CD4-positive, alpha-beta T cell treated with Interferon gamma for 1 hour (primary cell): ENCODE measurements around the gene TNFAIP8L1.
"Not testable (repeated sequence)": the region's sequence is repeated elsewhere in the genome, so short reads cannot be mapped to it uniquely, and the experiment has no call there.

Experiments used
- DNase-seq: peaks from one replicate; pipeline ENCODE4 v3.0.0-alpha.2; 2020

TNFAIP8L1 gene

DNA sequence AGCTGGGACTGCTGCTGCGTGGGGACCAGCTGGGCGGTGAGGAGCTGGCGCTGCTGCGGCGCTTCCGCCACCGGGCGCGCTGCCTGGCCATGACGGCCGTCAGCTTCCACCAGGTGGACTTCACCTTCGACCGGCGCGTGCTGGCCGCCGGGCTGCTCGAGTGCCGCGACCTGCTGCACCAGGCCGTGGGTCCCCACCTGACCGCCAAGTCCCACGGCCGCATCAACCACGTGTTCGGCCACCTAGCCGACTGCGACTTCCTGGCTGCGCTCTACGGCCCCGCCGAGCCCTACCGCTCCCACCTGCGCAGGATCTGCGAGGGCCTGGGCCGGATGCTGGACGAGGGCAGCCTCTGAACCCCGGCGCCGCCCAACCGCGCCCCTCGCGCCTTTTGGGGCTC lies 12.8 kb downstream of the TNFAIP8L1 start:
- no peak for DNase-seq

DNA sequence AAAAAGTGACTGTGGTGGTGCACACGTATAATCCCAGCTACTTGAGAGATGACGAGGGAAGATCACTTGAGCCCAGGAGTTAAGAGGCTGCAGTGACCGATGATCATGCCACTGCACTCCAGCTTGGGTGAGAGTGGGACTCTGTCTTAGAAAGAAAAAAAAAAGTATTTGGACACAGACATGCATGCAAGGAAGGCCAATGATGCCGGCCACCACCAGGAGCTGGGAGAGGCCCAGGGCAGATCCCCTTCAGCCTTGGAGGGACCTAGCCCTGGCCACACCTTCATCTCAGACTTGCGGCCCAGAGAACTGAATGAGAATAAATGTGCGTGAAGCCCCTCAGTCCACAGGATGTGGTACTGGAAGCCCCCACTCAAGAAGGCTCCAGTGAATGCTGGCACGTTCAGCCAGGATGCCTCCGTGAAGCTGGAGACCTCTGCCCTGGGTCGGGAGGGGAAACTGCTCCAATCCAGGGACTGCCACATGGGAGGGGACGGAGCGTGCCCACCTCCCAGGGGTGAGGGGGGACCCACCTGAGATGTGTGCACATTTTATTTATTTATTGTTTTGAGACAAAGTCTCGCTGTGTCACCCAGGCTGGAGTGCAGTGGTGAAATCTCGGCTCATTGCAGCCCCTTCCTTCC lies 14.6 kb downstream of the TNFAIP8L1 start:
- DNase-seq = no peak

- DNase-seq = no peak
Observed at GRCh38 chr19:4654437-4655361, 15.4 kb downstream of the TNFAIP8L1 start.

DNA sequence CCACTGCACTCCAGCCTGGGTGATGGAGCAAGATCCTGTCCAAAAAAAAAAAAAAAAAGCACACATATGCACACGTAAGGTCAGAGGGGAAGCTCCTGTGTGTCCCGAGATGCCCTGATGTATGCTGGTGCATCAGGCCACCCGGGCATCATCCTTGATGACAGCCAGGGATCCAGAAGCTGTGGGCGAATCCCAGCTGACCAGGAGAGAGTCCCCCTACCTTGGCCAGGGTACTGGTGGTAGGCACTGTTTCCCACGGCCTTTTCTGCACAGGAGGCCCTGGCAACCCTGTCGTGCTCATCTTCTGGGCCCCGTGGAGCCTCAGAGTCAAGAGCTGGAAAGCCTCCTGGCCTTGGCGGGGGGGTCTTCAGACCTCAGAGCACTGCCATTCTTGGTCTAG lies 16.8 kb downstream of the TNFAIP8L1 start:
- no peak for DNase-seq

DNA sequence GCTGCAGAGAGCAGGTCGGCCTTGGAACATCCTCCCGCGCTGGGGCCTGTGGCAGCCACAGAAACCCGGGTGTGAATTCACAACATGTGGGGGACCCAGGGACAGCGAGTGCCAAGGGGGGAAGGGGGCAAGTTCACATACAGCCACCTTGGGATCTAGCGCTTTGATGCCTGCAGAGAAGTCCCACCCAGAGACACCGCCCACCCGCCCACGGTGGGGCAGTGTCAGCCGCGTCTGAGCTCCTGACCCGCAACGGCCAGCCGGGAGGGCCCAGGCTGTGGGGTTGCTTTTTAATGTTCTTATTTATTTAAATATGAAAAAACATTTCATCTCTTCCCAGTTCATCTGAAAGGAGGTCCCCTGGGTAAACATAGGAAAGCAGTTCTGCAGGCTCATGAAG lies 17.9 kb downstream of the TNFAIP8L1 start:
- DNase-seq = no peak

DNA sequence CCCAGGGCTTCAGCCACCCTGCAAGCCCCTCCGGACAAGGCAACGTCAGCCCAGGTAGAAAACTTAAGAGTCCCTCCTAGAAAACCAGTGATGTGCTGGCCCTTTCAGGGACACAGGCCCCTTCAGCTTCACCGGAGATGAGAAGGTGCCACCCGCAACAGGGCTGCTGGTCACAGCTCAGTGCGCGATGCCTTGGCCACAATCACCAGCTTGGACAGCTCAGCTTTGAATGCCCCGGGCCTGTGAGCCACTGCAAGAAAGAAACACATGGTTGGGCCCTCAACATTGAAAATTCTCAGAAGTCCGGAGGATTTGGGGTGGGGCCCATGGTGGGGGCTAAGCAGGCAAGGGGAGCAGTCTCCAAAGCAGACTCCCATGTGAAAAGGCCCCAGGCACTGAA lies 18.5 kb downstream of the TNFAIP8L1 start:
- no peak for DNase-seq

DNA sequence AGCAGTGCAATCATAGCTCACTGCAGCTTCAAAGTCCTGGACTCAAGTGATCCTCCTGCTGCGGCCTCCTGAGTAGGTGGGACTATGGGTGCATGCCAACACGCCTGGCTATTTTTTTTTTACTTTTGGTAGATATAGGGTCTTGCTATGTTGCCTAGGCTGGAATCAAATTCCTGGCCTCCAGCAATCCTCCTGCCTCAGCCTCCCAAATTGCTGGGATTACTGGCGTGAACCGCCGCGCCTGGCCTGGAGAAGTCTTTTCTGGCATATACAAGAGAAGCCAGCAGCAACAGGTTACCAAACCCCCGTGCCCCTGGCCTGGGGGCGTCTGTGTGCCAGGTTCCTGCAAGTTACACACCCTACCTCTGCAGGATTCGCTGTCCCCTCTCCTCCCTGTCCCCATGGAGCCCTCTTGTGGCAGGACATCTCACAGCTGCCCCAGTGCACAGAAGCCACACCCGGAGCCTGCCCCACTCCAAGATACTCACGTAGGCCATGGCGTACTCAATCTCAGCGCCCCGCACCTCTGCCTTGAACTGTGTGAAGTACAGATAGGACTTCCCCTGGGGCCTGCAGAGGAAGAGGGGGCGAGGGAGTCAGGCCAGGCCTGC lies 21.0 kb downstream of the TNFAIP8L1 start:
- DNase-seq = no peak

DNA sequence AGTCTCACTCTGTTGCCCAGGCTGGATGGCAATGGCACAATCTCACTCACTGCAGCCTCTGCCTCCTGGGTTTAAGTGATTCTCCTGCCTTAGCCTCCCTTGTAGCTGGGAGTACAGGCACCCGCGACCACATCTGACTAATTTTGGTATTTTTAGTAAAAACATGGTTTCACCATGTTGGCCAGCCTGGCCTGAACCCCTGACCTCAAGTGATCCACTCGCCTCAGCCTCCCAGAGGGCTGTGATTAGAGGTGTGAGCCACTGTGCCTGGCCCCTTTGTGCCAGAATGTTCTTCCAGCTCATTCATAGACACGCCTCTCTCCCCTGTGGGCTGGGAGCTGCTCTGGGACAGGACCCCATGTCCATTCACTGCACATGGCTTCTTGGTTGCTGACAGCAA lies 21.7 kb downstream of the TNFAIP8L1 start:
- no peak for DNase-seq

DNA sequence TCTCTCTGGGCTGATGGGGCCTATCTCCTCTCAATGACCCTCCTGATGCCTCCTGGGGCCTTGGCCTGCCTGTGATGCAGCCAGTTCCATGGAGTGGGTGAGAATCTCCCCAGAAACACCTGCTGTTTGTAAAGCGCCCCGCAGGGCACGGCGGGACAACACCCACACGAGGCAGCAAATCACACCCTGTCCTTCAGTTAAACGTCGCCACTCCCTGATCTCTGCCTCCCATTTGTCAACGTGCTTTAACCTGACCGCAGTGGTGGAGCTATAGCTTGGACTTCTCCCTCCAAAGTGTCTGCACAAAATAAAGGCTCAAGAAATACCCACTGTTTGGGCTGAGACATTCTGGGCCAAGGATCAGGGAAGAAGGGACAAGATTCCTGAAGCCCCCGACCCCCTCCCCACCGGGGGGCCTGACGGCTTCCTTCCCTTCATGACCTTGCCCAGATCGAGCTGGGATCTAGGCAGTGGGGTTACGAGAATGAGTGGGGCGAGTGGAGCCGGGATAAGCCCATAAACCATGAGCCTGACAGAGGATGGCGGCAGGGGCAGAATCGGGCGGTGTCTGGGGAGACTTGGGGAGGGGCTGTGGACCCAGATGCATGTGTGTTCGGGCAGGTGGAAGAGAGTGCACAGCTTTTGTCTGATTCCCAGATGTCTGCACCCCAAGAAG lies 22.8 kb downstream of the TNFAIP8L1 start:
- no peak for DNase-seq

DNA sequence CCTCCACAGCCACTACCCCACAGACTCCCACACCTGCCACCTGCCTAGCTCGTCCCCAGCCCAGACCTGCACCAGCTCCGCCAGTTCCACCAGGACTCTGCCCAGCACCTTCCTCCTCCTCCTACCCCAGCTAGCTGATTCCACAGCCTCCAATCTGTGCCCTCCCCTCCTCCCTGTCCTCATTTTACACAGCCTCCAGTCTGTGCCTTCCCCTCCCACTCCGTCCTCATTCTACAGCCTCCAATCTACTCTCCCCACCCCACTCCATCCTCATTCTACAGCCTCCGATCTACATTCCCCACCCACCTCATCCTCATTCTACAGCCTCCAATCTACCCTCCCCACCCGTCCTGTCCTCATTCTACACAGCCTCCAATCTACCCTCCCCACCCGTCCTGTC lies 23.5 kb downstream of the TNFAIP8L1 start:
- no peak for DNase-seq

- no peak for DNase-seq
Observed at GRCh38 chr19:4664642-4665041, 25.3 kb downstream of the TNFAIP8L1 start.

DNA sequence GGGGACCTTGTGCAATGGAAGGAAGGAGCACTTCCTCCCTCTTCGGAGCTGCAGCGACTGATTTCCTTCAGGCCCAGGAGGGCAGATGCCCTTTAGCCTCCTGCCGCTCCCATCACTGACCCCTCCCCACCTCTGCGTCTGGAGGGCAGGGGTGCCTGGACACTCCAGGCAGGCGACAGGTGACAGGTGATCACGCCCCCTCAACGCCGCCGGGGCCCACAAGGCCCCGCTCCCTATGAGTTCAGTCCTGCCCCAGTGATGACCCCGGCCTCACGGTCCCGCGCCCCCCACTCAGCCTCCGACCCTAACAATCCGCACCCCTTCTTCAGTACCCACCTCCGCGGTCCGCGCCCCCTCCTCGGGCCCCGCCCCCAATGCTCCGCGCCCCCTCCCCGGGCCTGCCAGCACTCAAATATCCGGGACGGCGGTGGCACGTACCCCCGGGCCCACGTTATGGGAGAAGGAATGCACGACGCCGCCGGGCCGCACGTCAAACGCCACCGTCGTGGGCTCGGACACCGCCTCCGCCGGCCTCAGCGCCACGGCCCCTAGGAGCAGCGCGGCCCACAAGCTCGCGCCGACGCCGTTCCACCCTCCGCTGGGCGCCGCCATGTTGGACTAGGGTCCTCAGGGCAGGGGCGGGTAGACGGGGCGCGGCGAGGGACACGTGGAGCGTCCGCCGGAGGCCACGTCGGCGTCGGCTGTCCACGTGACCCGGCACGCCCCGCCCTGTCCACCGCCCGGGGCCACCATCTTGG lies 30.6 kb downstream of the TNFAIP8L1 start, which contains the start of gene MYDGF:
MYDGF (minus strand) TSS at position 620 of the 758 bp plus-strand sequence; CDS start at position 612, 8 bp downstream.
- peak; percentile 93 for DNase-seq

- no peak for DNase-seq
Observed at GRCh38 chr19:4671185-4671851, 32.0 kb downstream of the TNFAIP8L1 start.

DNA sequence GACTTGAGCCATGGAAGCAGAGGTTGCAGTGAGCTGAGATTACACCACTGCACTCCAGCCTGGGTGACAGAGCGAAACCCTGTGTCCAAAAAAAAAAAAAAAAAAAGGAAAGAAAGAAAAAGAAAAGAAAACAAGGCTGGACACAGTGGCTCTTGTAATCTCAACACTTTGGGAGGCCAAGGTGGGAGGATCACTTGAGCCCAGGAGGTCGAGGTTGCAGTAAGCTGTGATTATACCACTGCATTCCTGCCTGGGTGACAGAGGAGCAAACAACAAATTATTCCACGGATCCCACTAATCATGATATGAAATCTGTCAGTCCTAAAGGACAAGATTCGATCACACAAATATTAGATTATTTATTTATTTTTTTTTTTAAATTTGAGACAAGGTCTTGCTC lies 33.9 kb downstream of the TNFAIP8L1 start:
- DNase-seq = no peak

GRCh38 chr19:4673726-4674125 lies 34.4 kb downstream of the TNFAIP8L1 start:
- no peak for DNase-seq

GRCh38 chr19:4675346-4675745 lies 36.0 kb downstream of the TNFAIP8L1 start:
- no peak for DNase-seq

DNA sequence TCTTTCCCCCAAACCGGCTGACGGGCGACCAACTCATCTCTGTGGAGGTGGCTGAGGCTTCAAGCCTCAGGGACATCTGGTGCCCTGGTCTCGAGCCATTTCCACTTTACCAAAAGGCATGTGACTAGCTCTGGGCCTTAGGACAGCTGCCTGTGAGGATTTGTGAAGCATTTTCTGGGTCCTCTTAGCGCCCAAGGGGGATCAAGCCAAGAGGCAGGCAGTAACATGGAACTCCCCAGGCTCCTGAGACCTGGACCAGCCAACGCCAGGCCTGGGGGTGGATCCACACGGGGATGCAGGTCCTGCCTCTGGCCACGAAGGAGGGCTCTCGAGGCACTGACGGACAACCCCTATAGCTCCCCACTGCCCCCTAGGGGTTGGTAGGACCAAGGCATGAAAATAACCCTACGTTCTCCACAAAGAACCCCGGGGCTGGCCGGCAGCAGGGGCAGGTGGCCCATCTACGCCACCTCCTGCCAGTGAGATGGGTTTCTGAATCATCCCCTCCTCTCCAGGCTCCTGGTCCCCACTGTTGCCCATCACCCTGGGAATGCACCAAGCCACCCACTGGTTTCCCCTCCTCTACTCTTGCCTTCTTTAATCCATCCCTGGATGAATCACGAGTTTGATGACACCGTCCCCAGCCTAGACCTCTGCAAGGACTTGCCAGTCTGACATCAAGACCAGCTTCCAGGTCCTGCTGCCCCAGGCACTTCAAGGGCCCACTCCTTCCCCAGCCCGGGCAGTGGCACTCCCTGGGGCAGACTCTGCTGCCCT lies 37.8 kb downstream of the TNFAIP8L1 start:
- peak; percentile 13 for DNase-seq

DNA sequence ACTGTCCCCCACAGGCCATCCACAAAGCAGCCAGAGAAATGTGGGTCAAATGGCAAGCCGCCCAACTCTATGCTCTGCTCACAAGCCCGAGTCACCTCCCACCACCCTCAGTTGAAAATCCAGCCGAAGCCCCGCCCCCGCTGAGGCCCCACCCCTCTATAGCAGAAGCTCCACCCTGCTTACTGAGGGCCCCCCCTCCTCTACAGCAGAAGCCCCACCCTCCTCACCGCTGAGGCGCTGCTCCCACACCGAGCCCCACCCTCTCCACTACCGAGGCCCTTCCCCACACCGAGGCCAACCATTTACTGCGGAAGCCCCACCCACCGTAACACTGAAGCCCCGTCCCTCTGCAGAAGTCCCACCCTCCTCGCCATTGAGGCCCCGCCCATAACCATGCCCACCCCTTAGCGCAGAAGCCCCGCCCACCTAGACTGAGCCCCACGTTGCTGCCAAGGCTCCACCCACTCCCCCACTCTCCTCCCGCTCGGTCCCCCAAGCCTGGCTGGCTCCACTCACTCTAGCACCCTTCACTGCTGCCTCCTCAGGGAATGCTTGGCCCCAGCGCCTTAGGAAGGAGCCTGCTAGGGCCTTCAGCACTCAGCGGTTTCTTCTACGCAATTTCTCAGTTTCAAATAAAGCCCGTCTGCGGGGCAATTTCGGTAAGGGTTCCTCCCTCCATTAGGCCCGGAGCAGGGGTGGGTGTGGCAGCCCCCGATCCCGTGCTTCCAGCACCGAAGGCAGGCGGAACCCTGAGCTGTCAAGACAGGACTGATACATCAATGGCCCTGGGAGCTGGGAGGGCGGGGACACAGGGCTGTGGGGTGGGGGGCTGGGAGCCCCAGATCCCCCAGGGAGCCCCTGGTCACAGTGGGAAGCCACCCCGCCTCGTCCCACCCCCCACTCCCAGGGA lies 39.8 kb downstream of the TNFAIP8L1 start:
- no peak for DNase-seq

DNA sequence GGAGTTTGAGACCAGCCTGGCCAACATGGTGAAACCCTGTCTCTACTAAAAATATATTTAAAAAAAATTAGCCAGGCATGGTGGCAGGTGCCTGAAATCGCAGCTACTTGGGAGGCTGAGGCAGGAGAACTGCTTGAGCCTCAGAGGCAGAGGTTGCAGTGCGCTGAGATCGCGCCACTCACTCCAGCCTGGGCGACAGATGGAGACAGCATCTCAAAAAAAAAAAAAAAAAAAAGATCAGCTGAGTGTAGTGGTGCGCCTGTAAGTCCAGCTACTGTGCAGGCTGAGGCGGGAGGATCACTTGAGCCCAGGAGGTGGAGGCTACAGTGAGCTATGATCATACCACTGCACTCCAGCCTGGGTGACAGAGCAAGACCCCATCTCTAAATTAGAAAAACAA lies 40.7 kb downstream of the TNFAIP8L1 start:
- DNase-seq = not testable (repeated sequence)
